ENCODE measurements around the gene UBN1. TPM values are rescaled to one million over a fixed set of nuclear protein-coding genes. Genes with fewer than 3 reads are reported as not detected.

The UBN1 gene
- total and polyA plus RNA-seq, 2 of the 13 experiments (the other 11 are each of a cell fraction or from before 2014, with no cell fraction given) = 10.6 to 23.5 TPM

DNA sequence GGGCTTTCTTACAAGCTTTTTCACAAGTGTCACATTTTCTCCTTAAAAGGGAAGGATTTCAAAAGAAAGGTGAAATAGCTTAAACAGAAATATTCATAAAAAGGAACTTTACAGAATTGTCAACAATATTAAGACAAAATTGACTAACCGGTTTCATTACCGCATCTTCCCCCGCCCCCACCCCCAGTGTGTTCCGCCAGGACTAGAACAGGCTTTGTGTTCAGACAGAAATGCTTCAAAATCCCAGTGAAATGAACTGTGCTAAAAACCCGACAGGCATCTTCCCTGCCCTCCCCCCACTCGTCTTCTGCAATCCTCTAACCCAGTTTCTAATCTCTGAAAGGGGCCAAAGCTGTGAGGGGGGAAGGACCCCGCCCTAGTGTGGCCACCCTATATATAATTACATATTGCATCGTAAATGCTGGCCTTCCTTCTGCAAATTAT lies 43.9 kb upstream of the UBN1 start:
- POLR2A ChIA-PET = interaction anchor here (1.0 to 3.7 kb wide), 7 partner anchors 10 to 141 kb away, joined by 3 to 17 read pairs (median 6); partner anchors contain the start of genes ANKS3, DNAAF8, SEPTIN12 and ZNF500
- peaks cover 24% of the 10 kb centered on the region for H3K4me1 ChIP-seq (ENCODE audit: insufficient read depth, low read length)
- no peaks in the 10 kb centered on the region for H3K27me3 ChIP-seq (ENCODE audit: control insufficient read depth in 1 of 2, insufficient read depth in 2 of 2, low read length in 2 of 2)
- ATAC-seq (no peak), DNase-seq (ENCODE audit: low spot score) (no peak), FAIRE-seq (no peak)
- no peaks in the 10 kb centered on the region for H3K79me2 ChIP-seq (ENCODE audit: insufficient read depth, low read length)
- intact Hi-C loops (cut with micrococcal nuclease; ENCODE audit: unreplicated experiment) = loop anchor here (2.0 to 5.0 kb wide), 2 partner anchors 37 to 71 kb away; partner anchors contain the start of genes ANKS3, DNAAF8 and ZNF500
- H2AFZ ChIP-seq (ENCODE audit: low read length) = no peak overlapping the region
- no peaks in the 10 kb centered on the region for H3K9me3 ChIP-seq (ENCODE audit: low read length)
- BruUV-seq (replicated peaks) = no TSS peak
- peak overlapping the region; percentile 65; the same call in 1 of the 2 replicates for H3K9ac ChIP-seq (ENCODE audit: insufficient read depth, low read depth, low read length)
- TF ChIP-seq NR0B2 (CRISPR knock-in tag; IDR thresholded peaks at IDR 0.05) (no peak), TP53 (CRISPR knock-in tag; conservative IDR thresholded peaks at IDR 0.05) (no peak), ZNF224 (CRISPR knock-in tag; IDR thresholded peaks at IDR 0.05) (no peak), KMT2B (CRISPR knock-in tag; IDR thresholded peaks at IDR 0.05) (no peak), ZNF326 (CRISPR knock-in tag; IDR thresholded peaks at IDR 0.05; ENCODE audit: borderline replicate concordance) (no peak), ARNT2 (CRISPR knock-in tag; IDR thresholded peaks at IDR 0.05; ENCODE audit: low read depth) (no peak), ZNF382 (CRISPR knock-in tag; IDR thresholded peaks at IDR 0.05; ENCODE audit: borderline replicate concordance) (no peak), STAT5B (CRISPR knock-in tag; IDR thresholded peaks at IDR 0.05) (no peak), ZNF879 (CRISPR knock-in tag; IDR thresholded peaks at IDR 0.05) (no peak), RBFOX2 (IDR thresholded peaks at IDR 0.05; ENCODE audit: low read depth, low read length) (no peak), KLF15 (CRISPR knock-in tag; IDR thresholded peaks at IDR 0.05; ENCODE audit: borderline replicate concordance) (no peak), YEATS2 (CRISPR knock-in tag; IDR thresholded peaks at IDR 0.05; ENCODE audit: borderline replicate concordance) (no peak)
- H3K4me3 ChIP-seq (replicated peaks in 1 of 3; ENCODE audit: insufficient read depth in 1 of 3, low read depth in 2 of 3, low read length in 3 of 3) = peak overlapping the region in 2 of 3 experiments; percentile 88 to 90; a peak in 5 of 6 replicates
- CTCF ChIA-PET (ENCODE audit: low intra/inter-chr PET ratio, low total read pairs) = no interaction called here
- peak overlapping the region; percentile 93 for H3K4me2 ChIP-seq (ENCODE audit: low read depth, low read length)
- peak overlapping the region; percentile 83 for H3K27ac ChIP-seq (ENCODE audit: extremely low read length, insufficient read depth, low read length)
- 82% methylated on average over 8 of the region's 8 CpGs for WGBS (ENCODE audit: low lambda C conversion rate)
- peaks cover 0 to 31% of the 10 kb centered on the region in 2 experiments; a peak in 3 of 5 replicates for H3K36me3 ChIP-seq (replicated peaks in 1 of 2; ENCODE audit: control insufficient read depth in 1 of 2, insufficient read depth in 2 of 2, low read length in 2 of 2)
- H4K20me1 ChIP-seq (ENCODE audit: insufficient read depth, low read length) = no peaks in the 10 kb centered on the region
- in situ Hi-C loops (cut with HindIII; ENCODE audit: extremely low pct_ligation_motif_present, low pct_unique_long_range_greater_than_20kb) = no loop called here

Measured in HepG2 (cell line).